Heart left ventricle (tissue), 13 donors: Measurements from ENCODE around the gene GALNT5.

Experiments
- CTCF ChIP-seq, 12 donors: fragments of 200-600 bp; sonication (generic) in 4 of 12; IDR thresholded peaks; one replicate each; pipeline versions ENCODE4 v1.5.0 to v1.8.0; 2018 to 2022; ENCODE audit warnings: antibody characterized with exemption in 12 of 12, mild to moderate bottlenecking in 5 of 12
- POLR2A ChIP-seq, 2 donors: fragments of 450-650 bp; IDR thresholded peaks; one replicate each; pipeline ENCODE4 v1.6.1; 2017; ENCODE audit warnings: antibody characterized with exemption in 2 of 2, mild to moderate bottlenecking in 2 of 2, moderate library complexity in 2 of 2
- donor health status: ischemic (EF 13 %, LVEDD 7.1; RV severe dilation, severe dysfunction).
- donor health status: DM: no; HTN: yes; CAD: no.
- donor health status: DM: no; HTN: no; CAD: no.
- donor health status: ischemic (EF 25% LVEDD 6.9; RV normal size, moderate dysfunction).
- donor health status: ischemic (EF 25% LVEDD 5.7; RV mildly dilated, moderate dysfunction).
- donor health status: ischemic (EF 35%, LVEDD 5.7; RV mildly dilated, moderate dysfunction).
- donor health status: nonischemic (EF 11% LVEDD 7.7; RV severe dilation, severe dysfunction).
- donor health status: DM: yes; HTN: yes; CAD: no.
- donor health status: PGD.
- donor health status: ischemic (EF 29% LVEDD 5.4; RV normal size, mild dysfunction).
- donor health status: nonischemic (EF 23%, LVEDD 6.1; RV moderate dilation, normal function).

- TF ChIP-seq CTCF (IDR thresholded peaks at IDR 0.05) (no peak), POLR2A (IDR thresholded peaks at IDR 0.05) (no peak)
These were observed 1.2 kb downstream of the GALNT5 start for GRCh38 chr2:157258520-157259326.
